ENCODE measurements around the gene ZKSCAN3.

ZKSCAN3 gene

GRCh38 chr6:28322661-28323060, 27.1 kb upstream of the ZKSCAN3 start:
- ChIA-PET CTCF (no interaction called here), POLR2A (ENCODE audit: low non-redundant PET) (no interaction called here)
- H3K27ac ChIP-seq = no peak overlapping the region
- DNase-seq (ENCODE audit: low spot score) = no peak
- TF ChIP-seq CTCF (conservative IDR thresholded peaks at IDR 0.05; ENCODE audit: low read depth) = no peak

GRCh38 chr6:28323813-28324424, 25.8 kb upstream of the ZKSCAN3 start:
- no peak overlapping the region for H3K27ac ChIP-seq
- ChIA-PET POLR2A (ENCODE audit: low non-redundant PET) (no interaction called here), CTCF (no interaction called here)
- TF ChIP-seq CTCF (conservative IDR thresholded peaks at IDR 0.05; ENCODE audit: low read depth) = no peak
- no peak for DNase-seq (ENCODE audit: low spot score)

- ChIA-PET CTCF (no interaction called here), POLR2A (ENCODE audit: low non-redundant PET) (no interaction called here)
- TF ChIP-seq CTCF (conservative IDR thresholded peaks at IDR 0.05; ENCODE audit: low read depth) = no peak
- no peak for DNase-seq (ENCODE audit: low spot score)
- no peak overlapping the region for H3K27ac ChIP-seq
Observed at GRCh38 chr6:28326371-28326948, 23.3 kb upstream of the ZKSCAN3 start.

- TF ChIP-seq CTCF (conservative IDR thresholded peaks at IDR 0.05; ENCODE audit: low read depth) = no peak
- CTCF ChIA-PET = no interaction called here
- DNase-seq (ENCODE audit: low spot score) = no peak
- POLR2A ChIA-PET (ENCODE audit: low non-redundant PET) = no interaction called here
- H3K27ac ChIP-seq = no peak overlapping the region
Observed at GRCh38 chr6:28330041-28330440, 19.7 kb upstream of the ZKSCAN3 start.

- POLR2A ChIA-PET (ENCODE audit: low non-redundant PET) = interaction anchor here (0.7 kb wide), 1 partner anchor 8 kb away, joined by 3 read pairs; no protein-coding TSS in a partner anchor
- no peak overlapping the region for H3K27ac ChIP-seq
- no peak for TF ChIP-seq CTCF (conservative IDR thresholded peaks at IDR 0.05; ENCODE audit: low read depth)
- CTCF ChIA-PET = no interaction called here
- no peak for DNase-seq (ENCODE audit: low spot score)
Observed at GRCh38 chr6:28333047-28333446, 16.7 kb upstream of the ZKSCAN3 start.

- ChIA-PET POLR2A (ENCODE audit: low non-redundant PET) (interaction anchor here (0.7 kb wide), 1 partner anchor 8 kb away, joined by 3 read pairs; no protein-coding TSS in a partner anchor), CTCF (no interaction called here)
- DNase-seq (ENCODE audit: low spot score) = no peak
- no peak overlapping the region for H3K27ac ChIP-seq
- no peak for TF ChIP-seq CTCF (conservative IDR thresholded peaks at IDR 0.05; ENCODE audit: low read depth)
Observed at GRCh38 chr6:28333599-28334018, 16.1 kb upstream of the ZKSCAN3 start.
